MCF 10A (cell line): ENCODE measurements around the gene WNT10A. TPM values are rescaled to one million over a fixed set of nuclear protein-coding genes. Genes with fewer than 3 reads are reported as not detected.

Source experiments
- BruUV-seq: library from RNA; stranded (reverse); fragments of 400-500 nt; replicated peaks from 2 replicates; lab custom pipeline; 2021; lab: Mats Ljungman, UMichigan
- CTCF ChIA-PET: fragments of 300-600 bp; sonication (Branson Sonifier 250); formaldehyde crosslinking; extraction: SDS; loops from one replicate; lab custom pipeline; 2021; ENCODE audit warnings: antibody characterized with exemption, inconsistent platforms; lab: Yijun Ruan, JAX
- POLR2A ChIA-PET: fragments of 300-600, 350-650 bp; sonication (Branson Sonifier 250); formaldehyde crosslinking; extraction: SDS; loops from one replicate; lab custom pipeline; 2020; ENCODE audit warnings: antibody characterized with exemption, inconsistent platforms; lab: Yijun Ruan, JAX
- DNase-seq: peaks from one replicate; pipeline ENCODE4 v3.0.0-alpha.2; 2018; ENCODE audit not compliant: unreplicated experiment
- H3K27ac Mint-ChIP-seq: one replicate; pipeline ENCODE4 v1.8.0; 2022; ENCODE audit warnings: mild to moderate bottlenecking, low read depth, mixed read lengths; ENCODE audit not compliant: unreplicated experiment
- H3K27me3 Mint-ChIP-seq: one replicate; pipeline ENCODE4 v1.8.0; 2022; ENCODE audit warnings: mixed read lengths; ENCODE audit not compliant: insufficient read depth, unreplicated experiment
- H3K36me3 Mint-ChIP-seq: one replicate; pipeline ENCODE4 v1.8.0; 2022; ENCODE audit warnings: mild to moderate bottlenecking, moderate library complexity, mixed read lengths; ENCODE audit not compliant: insufficient read depth, unreplicated experiment
- H3K4me1 Mint-ChIP-seq: one replicate; pipeline ENCODE4 v1.8.0; 2022; ENCODE audit warnings: mixed read lengths; ENCODE audit not compliant: insufficient read depth, unreplicated experiment
- H3K4me3 Mint-ChIP-seq: one replicate; pipeline ENCODE4 v1.8.0; 2022; ENCODE audit warnings: mild to moderate bottlenecking, moderate library complexity, mixed read lengths; ENCODE audit not compliant: unreplicated experiment
- H3K9me3 Mint-ChIP-seq: one replicate; pipeline ENCODE4 v1.8.0; 2022; ENCODE audit warnings: mixed read lengths; ENCODE audit not compliant: unreplicated experiment
- CTCF ChIP-seq: fragments of 200-600 bp; IDR thresholded peaks from one replicate; pipeline ENCODE4 v1.8.0; 2022; ENCODE audit warnings: antibody characterized with exemption, mild to moderate bottlenecking; ENCODE audit not compliant: unreplicated experiment
- intact Hi-C: fragments of 100-400 bp; cut with micrococcal nuclease; formaldehyde crosslinking; loops from 2 replicates; pipeline ENCODE4 v1.14.1; 2022
- total RNA-seq: library from RNA; stranded (reverse); gene quantifications from 2 replicates; pipeline ENCODE4 v1.2.3, GENCODE V29; 2022

Gene WNT10A
- total RNA-seq, 1 experiment from 2014 or later = not detected

DNA sequence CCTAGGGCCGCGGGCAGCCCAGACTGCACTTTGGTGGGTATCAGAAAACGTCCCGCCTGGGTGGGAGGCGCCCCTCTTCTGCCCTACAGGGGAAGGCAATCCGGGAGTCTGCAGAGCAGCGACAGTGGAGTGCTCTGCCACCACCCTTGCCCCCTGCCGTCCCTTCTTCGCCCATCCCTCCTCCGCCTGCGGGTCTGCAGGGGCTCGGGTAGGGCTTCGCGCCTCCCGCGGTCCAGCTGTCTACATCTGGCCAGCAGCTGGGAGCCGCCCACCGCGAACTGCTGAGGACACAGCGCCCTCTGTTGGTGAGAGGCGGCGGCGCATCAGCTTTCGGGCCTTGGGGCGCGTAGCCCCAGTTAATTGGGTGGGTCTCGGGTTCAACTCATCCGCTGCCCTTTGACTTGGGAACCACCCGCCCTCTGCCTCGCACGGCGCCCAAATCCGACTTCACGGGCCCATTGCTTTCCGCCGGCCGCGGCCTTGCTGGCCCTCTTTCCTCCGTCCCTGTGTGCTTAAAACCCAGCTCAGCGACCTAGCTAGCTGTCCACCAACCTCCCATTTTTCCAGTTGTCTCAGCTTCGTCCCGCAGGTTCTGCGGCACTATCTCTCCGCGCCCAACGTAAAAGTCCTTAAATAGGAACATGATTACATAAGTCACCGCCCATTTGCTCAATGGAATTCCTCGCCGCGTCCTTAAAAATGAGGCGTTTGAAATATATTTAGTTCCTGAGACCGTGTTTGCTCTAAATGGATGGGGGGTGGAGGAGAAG lies 17.6 kb downstream of the WNT10A start:
- no peaks in the 10 kb centered on the region for H3K36me3 Mint-ChIP-seq
- peak; percentile 97 for TF ChIP-seq CTCF
- intact Hi-C loops = loop anchor here (1.0 kb wide), 2 partner anchors 22 to 45 kb away; no protein-coding TSS in a partner anchor
- no TSS peak for BruUV-seq
- H3K27me3 Mint-ChIP-seq = peaks cover 23% of the 10 kb centered on the region
- ChIA-PET CTCF (interaction anchor here (0.6 to 23.6 kb wide), 32 partner anchors 9 to 489 kb away, joined by 3 to 839 read pairs (median 4); partner anchors contain the start of genes WNT10A and WNT6), POLR2A (interaction anchor here (0.6 to 9.7 kb wide), 4 partner anchors 17 to 46 kb away, joined by 3 to 237 read pairs (median 4); partner anchors contain the start of gene WNT10A)
- no peak overlapping the region for H3K27ac Mint-ChIP-seq
- no peaks in the 10 kb centered on the region for H3K9me3 Mint-ChIP-seq
- no peak overlapping the region for H3K4me3 Mint-ChIP-seq
- DNase-seq = peak; percentile 53
- H3K4me1 Mint-ChIP-seq = peaks cover 43% of the 10 kb centered on the region

DNA sequence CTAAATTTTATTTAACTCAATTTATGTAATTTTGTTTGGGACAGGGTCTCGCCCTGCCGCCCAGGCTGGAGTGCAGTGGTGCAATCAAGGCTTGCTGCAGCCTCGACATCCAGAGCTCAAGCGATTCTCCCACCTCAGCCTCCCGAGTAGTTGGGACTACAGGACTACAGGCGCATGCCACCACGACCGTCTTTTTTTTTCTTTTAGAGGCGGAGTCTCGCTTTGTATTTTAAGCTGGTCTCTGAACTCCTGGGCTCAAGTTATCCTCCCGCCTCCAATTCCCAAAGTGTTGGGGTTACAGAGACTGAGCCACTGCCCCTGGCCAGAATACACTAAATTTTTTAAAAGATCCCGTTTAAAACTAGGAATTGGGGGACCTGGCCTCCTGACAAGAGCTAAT lies 18.5 kb downstream of the WNT10A start:
- Mint-ChIP-seq H3K27me3 (peaks cover 29% of the 10 kb centered on the region), H3K4me3 (no peak overlapping the region), H3K27ac (no peak overlapping the region), H3K9me3 (no peaks in the 10 kb centered on the region), H3K4me1 (peaks cover 34% of the 10 kb centered on the region), H3K36me3 (no peaks in the 10 kb centered on the region)
- no TSS peak for BruUV-seq
- ChIA-PET POLR2A (interaction anchor here (9.7 kb wide), 1 partner anchor 18 kb away, joined by 237 read pairs; the partner anchor contains the start of gene WNT10A), CTCF (interaction anchor here (0.6 to 23.6 kb wide), 16 partner anchors 11 to 470 kb away, joined by 3 to 839 read pairs (median 4); partner anchors contain the start of gene WNT10A)
- DNase-seq = no peak
- TF ChIP-seq CTCF = no peak
- intact Hi-C loops = no loop called here

DNA sequence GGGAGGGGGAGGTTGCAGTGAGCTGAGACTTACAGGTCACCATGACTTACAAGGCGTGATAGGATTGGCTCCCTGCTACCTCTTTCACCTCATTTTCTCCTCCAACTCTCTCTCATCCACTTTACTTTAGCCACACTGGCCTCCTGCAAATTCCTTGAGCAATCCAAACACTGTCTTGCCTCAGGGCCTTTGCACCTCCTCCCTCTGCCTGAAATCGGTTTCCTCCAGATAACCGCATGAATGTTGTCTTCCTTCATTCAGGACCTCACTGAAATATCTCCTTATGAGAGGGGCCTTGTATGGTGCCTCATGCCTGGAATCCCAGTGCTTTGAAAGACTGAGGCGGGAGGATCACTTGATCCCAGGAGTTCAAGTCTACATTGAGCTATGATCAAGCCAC lies 21.8 kb downstream of the WNT10A start:
- no peaks in the 10 kb centered on the region for H3K36me3 Mint-ChIP-seq
- no peak for DNase-seq
- no peak overlapping the region for H3K27ac Mint-ChIP-seq
- intact Hi-C loops = no loop called here
- ChIA-PET CTCF (interaction anchor here (0.6 to 23.6 kb wide), 3 partner anchors 21 to 33 kb away, joined by 3 to 839 read pairs (median 3); partner anchors contain the start of gene WNT10A), POLR2A (interaction anchor here (1.3 kb wide), 1 partner anchor 24 kb away, joined by 4 read pairs; no protein-coding TSS in a partner anchor)
- H3K4me3 Mint-ChIP-seq = no peak overlapping the region
- peaks cover 53% of the 10 kb centered on the region for H3K27me3 Mint-ChIP-seq
- BruUV-seq = no TSS peak
- TF ChIP-seq CTCF = no peak
- peaks cover 9% of the 10 kb centered on the region for H3K4me1 Mint-ChIP-seq
- H3K9me3 Mint-ChIP-seq = no peaks in the 10 kb centered on the region

DNA sequence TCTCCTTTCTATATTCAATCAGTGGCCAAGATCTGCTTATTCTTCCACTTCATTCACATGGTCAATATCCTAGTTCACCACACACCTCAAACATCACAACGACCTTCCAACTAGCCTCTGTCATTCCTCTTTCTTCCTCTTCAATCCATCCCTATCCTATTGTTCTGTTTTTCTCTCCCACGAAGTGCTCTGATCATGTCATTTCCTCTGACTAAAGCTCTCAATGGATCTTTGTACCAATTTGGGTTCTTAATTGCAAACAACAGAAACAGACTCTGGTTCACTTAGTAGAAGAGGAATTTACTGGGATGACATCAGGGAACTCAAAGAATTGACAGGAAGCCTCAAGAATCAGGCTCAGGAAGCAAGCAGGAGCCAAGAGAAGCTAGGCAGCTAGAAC lies 23.5 kb downstream of the WNT10A start:
- no peaks in the 10 kb centered on the region for H3K9me3 Mint-ChIP-seq
- peaks cover 53% of the 10 kb centered on the region for H3K27me3 Mint-ChIP-seq
- intact Hi-C loops = no loop called here
- POLR2A ChIA-PET = interaction anchor here (0.6 kb wide), 1 partner anchor 11 kb away, joined by 3 read pairs; no protein-coding TSS in a partner anchor
- CTCF ChIA-PET = interaction anchor here (0.5 to 23.6 kb wide), 3 partner anchors 10 to 167 kb away, joined by 3 to 839 read pairs (median 4); partner anchors contain the start of gene WNT10A
- DNase-seq = no peak
- H3K27ac Mint-ChIP-seq = no peak overlapping the region
- no peak for TF ChIP-seq CTCF
- BruUV-seq = no TSS peak
- no peak overlapping the region for H3K4me3 Mint-ChIP-seq
- no peaks in the 10 kb centered on the region for H3K4me1 Mint-ChIP-seq
- H3K36me3 Mint-ChIP-seq = no peaks in the 10 kb centered on the region
